Adrenal gland (tissue), 5 donors: ENCODE measurements around the gene CERS3.

Source experiments
- CTCF ChIP-seq, 6 experiments: fragments of 450-650 bp in 4 of 6; fragments of 200-600 bp in 2 of 6; sonication (generic) in 1 of 6; IDR thresholded peaks; 1 replicate in 5 of 6; 2 replicates in 1 of 6; pipeline versions ENCODE4 v1.5.1 to v1.8.0; 2016 to 2021; ENCODE audit warnings: antibody characterized with exemption in 6 of 6, mild to moderate bottlenecking in 2 of 6, moderate library complexity in 1 of 6
- POLR2A ChIP-seq, 2 donors: fragments of 450-650 bp; IDR thresholded peaks; one replicate each; pipeline ENCODE4 v1.6.1; 2017; ENCODE audit warnings: antibody characterized with exemption in 2 of 2, mild to moderate bottlenecking in 2 of 2, moderate library complexity in 1 of 2
- donor health status: DM: no; HTN: no; CAD: no.

GRCh38 chr15:100434038-100434437 lies 94.7 kb downstream of the CERS3 start:
- TF ChIP-seq CTCF (IDR thresholded peaks at IDR 0.05) (no peak), POLR2A (IDR thresholded peaks at IDR 0.05) (no peak)
